NCI-H2171 (cell line): ENCODE results near the gene CIC.
"Not testable (repeated sequence)": the region's sequence is repeated elsewhere in the genome, so short reads cannot be mapped to it uniquely, and the experiment has no call there.

Experiments
- DNase-seq: peaks from one replicate; lab custom pipeline; 2025; lab: John Stamatoyannopoulos, UW

Gene CIC

GRCh38 chr19:42313096-42313839 lies 44.2 kb downstream of the CIC start, which contains the start of gene TMEM145:
TSS of gene TMEM145 (plus strand) at chr19:42313309. CDS start at chr19:42313377, 68 bp downstream.
- DNase-seq, result peak; percentile 67

- no peak for DNase-seq
These were observed 45.0 kb downstream of the CIC start for GRCh38 chr19:42313840-42314755.

GRCh38 chr19:42315024-42315423 lies 46.0 kb downstream of the CIC start:
- DNase-seq, result no peak

- peak; percentile 21 for DNase-seq
These were observed 47.5 kb downstream of the CIC start for GRCh38 chr19:42316223-42317211.

GRCh38 chr19:42317535-42317934 lies 48.5 kb downstream of the CIC start:
- DNase-seq, result no peak

GRCh38 chr19:42322305-42322704 lies 53.3 kb downstream of the CIC start:
- DNase-seq, result no peak

- DNase-seq, result no peak
These were observed 54.4 kb downstream of the CIC start for GRCh38 chr19:42323473-42323851.

- no peak for DNase-seq
These were observed 55.0 kb downstream of the CIC start for GRCh38 chr19:42323852-42324654.

GRCh38 chr19:42324655-42325307 lies 55.7 kb downstream of the CIC start:
- DNase-seq, result no peak

- peak; percentile 97 for DNase-seq
These were observed 56.4 kb downstream of the CIC start, which contains the start of gene MEGF8 for GRCh38 chr19:42325308-42325895. TSS of gene MEGF8 (plus strand) at chr19:42325635. CDS start at chr19:42326244, 609 bp downstream.

- DNase-seq, result no peak
These were observed 57.1 kb downstream of the CIC start for GRCh38 chr19:42325896-42326771.

GRCh38 chr19:42326969-42327368 lies 57.9 kb downstream of the CIC start:
- DNase-seq, result no peak

GRCh38 chr19:42327381-42327780 lies 58.3 kb downstream of the CIC start:
- no peak for DNase-seq

GRCh38 chr19:42328106-42328505 lies 59.1 kb downstream of the CIC start:
- no peak for DNase-seq

- DNase-seq, result no peak
These were observed 59.8 kb downstream of the CIC start for GRCh38 chr19:42328854-42329253.

GRCh38 chr19:42330241-42330711 lies 61.2 kb downstream of the CIC start:
- DNase-seq, result peak; percentile 78

GRCh38 chr19:42331333-42331732 lies 62.3 kb downstream of the CIC start:
- DNase-seq, result not testable (repeated sequence)

GRCh38 chr19:42332059-42332458 lies 63.0 kb downstream of the CIC start:
- DNase-seq, result no peak

GRCh38 chr19:42333018-42333417 lies 64.0 kb downstream of the CIC start:
- no peak for DNase-seq
